Fibroblast of pulmonary artery (primary cell): Measurements from ENCODE around the gene USH1G.

Experiments used
- DNase-seq: peaks from one replicate; pipeline ENCODE4 v3.0.0-alpha.2; 2010; ENCODE audit warnings: low read depth
- H3K4me3 ChIP-seq: replicated peaks from 2 replicates; pipeline ENCODE4 v1.5.1; 2011; ENCODE audit warnings: low read depth, mild to moderate bottlenecking, control low read depth, low read length, moderate library complexity
- CTCF ChIP-seq: IDR thresholded peaks from 2 replicates; pipeline ENCODE4 v1.5.1; 2011; ENCODE audit warnings: mild to moderate bottlenecking, control low read depth, low read length, inconsistent platforms; ENCODE audit errors: missing control alignments

USH1G gene

GRCh38 chr17:74952431-74953133 is 29.5 kb upstream of the USH1G start:
- DNase-seq = no peak
- H3K4me3 ChIP-seq = no peak overlapping the region
- no peak for TF ChIP-seq CTCF

- no peak for TF ChIP-seq CTCF
- no peak overlapping the region for H3K4me3 ChIP-seq
- DNase-seq = no peak
These were observed 28.8 kb upstream of the USH1G start for GRCh38 chr17:74951680-74952421.

GRCh38 chr17:74951065-74951464 is 28.0 kb upstream of the USH1G start:
- no peak overlapping the region for H3K4me3 ChIP-seq
- TF ChIP-seq CTCF = no peak
- DNase-seq = no peak

- DNase-seq = no peak
- no peak overlapping the region for H3K4me3 ChIP-seq
- no peak for TF ChIP-seq CTCF
These were observed 27.2 kb upstream of the USH1G start for GRCh38 chr17:74950207-74950606.

GRCh38 chr17:74949455-74950115 is 26.5 kb upstream of the USH1G start:
- TF ChIP-seq CTCF = no peak
- DNase-seq = no peak
- no peak overlapping the region for H3K4me3 ChIP-seq

GRCh38 chr17:74947041-74947754 is 24.1 kb upstream of the USH1G start:
- TF ChIP-seq CTCF = no peak
- no peak for DNase-seq
- no peak overlapping the region for H3K4me3 ChIP-seq
